GM08714 (cell line): ENCODE results near the gene C17orf50.

ENCODE experiments used
- H3K4me3 ChIP-seq: fragments of 200-500 bp; sonication (Bioruptor generic); 2 replicates; pipeline ENCODE4 v1.5.1; 2014; ENCODE audit warnings: mild to moderate bottlenecking, low read length, inconsistent platforms
- ZNF274 ChIP-seq: IDR thresholded peaks from 2 replicates; pipeline ENCODE4 v1.6.1; 2012; ENCODE audit warnings: mild to moderate bottlenecking, low read depth, low read length

Gene C17orf50

DNA sequence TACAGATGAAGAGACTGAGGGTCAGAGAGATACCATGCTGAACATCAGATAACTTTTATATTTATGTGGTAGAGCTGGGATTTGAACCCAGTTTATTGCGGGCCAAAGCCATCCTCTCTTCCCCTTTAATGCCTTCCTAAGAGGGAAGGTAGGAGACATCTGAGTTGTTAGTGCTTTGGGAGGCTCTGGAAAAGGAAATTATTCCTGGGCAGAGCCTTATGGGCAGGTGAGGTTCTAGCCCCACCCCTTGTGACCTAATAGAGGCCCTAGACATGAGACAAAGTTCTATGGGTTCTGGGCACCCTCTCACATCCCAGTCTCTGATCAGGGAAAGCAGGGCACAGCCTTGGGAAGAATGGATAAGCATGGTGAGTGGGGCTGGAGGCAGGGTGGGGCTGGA, at the start of gene C17orf50:
C17orf50 (plus strand) TSS at position 301 of the 400 bp plus-strand sequence; CDS start at position 356, 55 bp downstream.
- no peak within 1 kb of the TSS for H3K4me3 ChIP-seq
- no peak for TF ChIP-seq ZNF274

- no peak for TF ChIP-seq ZNF274
- no peak overlapping the region for H3K4me3 ChIP-seq
Measured at GRCh38 chr17:35710950-35711349, 49.7 kb upstream of the C17orf50 start.

DNA sequence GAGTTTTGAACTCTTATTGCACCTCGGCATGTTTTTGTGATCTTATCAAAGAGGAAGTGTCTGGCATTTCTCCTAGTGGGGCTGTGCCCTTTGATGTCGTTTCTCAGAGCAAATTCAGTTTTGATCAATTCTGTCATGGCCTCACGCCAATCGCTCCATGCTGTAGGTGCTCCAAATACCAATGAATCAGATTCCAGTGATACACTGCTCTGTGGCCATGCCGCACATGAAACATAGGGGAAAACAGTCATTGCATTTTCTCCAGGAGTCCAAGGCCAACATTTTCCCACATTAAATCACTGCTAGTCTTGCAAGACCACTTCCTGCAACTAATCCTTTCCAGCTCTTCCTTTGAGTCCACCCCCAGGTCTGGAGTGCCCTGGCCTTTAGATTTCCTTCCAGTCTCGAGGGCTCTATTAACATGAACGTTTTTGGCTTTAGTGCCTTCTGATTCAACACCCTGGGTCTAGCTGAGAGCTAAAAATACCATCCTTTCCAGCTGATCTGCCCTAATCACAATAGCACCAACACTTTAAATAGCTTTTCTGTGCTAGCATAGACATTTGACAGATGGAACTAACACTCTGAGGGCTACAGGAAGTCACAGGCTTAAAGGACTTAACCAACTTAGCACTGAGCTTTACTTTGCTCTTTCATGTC, 47.5 kb upstream of the C17orf50 start:
- no peak for TF ChIP-seq ZNF274
- no peak overlapping the region for H3K4me3 ChIP-seq

DNA sequence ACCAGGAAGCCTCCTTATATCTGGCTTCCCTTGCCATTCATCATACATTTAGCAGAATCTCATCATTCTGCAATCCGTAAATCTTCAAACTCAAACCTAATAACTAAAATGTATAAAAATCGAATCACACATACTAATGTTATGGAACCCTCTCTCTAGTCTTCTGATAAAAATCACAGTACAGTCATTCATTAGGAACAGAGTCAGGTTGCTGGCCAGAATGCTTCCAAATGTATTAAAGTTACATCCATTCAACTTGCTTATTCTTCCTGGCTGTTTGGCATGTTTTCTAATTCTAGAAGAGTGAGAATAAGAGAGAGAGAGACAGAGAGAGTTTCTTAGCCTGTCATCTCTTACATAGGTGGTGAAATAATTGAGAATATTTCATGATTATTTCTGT, 45.7 kb upstream of the C17orf50 start:
- no peak for TF ChIP-seq ZNF274
- no peak overlapping the region for H3K4me3 ChIP-seq

DNA sequence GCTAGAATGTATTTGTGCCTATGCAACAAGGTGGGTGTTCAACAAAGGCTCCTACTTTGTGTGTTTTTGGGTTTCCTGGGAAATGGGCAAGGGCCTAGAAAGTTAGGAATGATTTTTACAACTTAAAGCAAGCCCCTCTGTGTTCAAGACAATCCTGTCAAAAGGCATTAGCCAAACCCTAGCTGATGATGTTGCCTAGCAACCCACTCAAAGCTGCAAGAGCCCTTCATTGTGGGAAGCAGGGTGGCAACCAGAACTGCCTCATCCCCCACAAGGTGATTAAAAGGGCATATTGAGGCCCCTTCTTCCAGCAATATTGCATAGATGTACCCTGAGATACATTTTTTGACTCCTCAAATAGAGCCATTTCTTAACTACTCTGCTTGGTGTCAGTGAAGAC, 45.3 kb upstream of the C17orf50 start:
- no peak for TF ChIP-seq ZNF274
- H3K4me3 ChIP-seq = no peak overlapping the region

DNA sequence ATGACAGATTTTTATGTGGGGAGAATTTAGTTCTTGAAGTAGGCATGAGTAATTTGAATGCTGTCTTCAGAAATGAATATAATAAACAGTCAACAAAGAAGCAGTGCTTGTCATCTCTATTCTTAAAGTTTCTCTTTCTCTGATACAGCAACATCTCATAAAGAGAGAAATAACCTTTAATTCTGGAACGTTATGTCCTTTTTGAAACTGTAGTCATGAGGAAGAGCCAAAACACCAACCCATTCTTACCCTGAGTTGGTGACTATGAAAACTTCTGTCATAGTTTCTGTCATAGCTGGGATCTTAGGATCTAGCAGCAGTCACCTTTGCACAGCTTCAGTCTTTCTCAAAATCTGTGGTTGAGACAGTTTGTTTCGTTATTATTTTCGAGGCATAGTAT, 44.5 kb upstream of the C17orf50 start:
- no peak overlapping the region for H3K4me3 ChIP-seq
- no peak for TF ChIP-seq ZNF274

DNA sequence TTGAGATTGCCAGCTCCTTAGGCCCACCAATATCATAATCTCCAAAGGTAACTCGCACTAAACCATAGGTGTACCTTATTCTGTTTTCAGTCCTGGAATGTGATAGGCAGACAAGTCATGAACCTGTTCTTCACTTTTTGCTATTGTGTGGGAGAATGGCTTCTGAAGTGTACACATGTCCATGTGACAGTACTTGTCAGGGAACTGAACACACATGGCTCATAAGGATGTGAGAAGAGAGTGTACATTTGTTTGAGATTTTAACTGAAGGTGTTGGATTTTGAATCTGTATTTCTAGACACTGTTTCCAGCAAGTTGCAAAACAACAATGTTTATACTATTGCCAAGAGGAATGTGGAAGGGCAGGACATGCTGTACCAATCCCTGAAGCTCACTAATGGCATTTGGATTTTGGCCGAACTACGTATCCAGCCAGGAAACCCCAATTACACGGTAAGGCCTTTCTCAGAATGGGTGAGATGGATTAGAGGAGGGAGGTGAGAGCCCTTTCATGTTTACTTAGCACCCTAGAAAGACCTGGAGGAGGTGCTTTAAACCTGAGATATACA, 43.7 kb upstream of the C17orf50 start:
- H3K4me3 ChIP-seq = no peak overlapping the region
- no peak for TF ChIP-seq ZNF274

DNA sequence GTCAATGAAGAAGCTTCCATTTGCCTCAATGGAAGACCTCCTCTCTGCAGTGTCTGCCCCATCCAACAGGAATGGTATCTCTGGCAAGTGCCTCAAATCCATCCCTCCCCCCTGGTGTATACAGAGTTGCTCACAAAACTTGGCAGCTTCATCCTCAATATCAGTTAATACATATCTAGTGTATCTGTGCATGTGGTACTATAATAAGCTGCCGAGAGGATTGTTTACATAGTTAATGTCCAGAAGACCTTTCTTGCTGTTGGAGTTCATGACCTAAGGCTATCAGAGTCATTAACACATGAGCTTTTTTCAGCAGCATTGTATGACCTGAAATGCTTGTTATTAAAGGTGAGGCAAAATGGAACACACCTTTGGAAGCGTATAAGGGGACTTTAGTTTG, 43.2 kb upstream of the C17orf50 start:
- no peak for TF ChIP-seq ZNF274

GRCh38 chr17:35723735-35724134, 37.0 kb upstream of the C17orf50 start:
- H3K4me3 ChIP-seq = no peak overlapping the region
- no peak for TF ChIP-seq ZNF274

More for the DNA sequence above, 43.2 kb upstream of the C17orf50 start:
- no peak overlapping the region for H3K4me3 ChIP-seq

DNA sequence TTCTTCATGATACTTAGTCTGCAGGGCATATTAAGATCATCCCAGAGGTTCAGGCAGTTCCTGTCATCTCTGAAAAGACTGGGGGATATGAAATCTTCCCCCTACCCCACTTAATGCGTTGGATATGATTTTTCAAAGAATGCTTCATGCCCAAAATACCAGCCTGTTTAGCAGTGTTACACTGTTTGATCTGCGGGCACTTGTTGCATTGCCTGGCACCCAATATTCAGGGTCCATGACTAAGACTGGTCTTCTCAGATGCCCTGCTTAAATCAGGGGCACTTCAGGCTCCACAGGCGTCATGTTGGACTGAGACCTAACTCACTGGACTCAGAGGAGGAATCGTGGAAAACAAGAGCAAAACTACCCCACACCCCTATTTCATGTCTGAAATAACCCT, 35.6 kb upstream of the C17orf50 start:
- no peak for TF ChIP-seq ZNF274
- no peak overlapping the region for H3K4me3 ChIP-seq

DNA sequence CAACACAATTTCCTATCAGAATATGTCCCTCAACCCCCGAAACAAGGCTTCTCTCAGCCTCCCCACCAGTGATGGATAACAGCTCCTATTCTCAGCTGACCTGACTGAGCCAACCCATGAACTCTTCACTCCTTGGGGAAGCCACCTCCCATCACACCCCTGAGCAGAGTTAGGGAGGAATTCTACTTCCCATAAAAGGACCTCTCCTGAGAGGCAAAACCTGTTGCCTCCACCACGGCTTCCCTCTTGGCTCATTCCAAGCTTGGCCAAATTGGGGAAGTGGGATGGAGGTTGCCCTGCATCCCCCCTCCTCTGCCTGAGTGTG, 34.9 kb upstream of the C17orf50 start:
- no peak for TF ChIP-seq ZNF274
- no peak overlapping the region for H3K4me3 ChIP-seq

DNA sequence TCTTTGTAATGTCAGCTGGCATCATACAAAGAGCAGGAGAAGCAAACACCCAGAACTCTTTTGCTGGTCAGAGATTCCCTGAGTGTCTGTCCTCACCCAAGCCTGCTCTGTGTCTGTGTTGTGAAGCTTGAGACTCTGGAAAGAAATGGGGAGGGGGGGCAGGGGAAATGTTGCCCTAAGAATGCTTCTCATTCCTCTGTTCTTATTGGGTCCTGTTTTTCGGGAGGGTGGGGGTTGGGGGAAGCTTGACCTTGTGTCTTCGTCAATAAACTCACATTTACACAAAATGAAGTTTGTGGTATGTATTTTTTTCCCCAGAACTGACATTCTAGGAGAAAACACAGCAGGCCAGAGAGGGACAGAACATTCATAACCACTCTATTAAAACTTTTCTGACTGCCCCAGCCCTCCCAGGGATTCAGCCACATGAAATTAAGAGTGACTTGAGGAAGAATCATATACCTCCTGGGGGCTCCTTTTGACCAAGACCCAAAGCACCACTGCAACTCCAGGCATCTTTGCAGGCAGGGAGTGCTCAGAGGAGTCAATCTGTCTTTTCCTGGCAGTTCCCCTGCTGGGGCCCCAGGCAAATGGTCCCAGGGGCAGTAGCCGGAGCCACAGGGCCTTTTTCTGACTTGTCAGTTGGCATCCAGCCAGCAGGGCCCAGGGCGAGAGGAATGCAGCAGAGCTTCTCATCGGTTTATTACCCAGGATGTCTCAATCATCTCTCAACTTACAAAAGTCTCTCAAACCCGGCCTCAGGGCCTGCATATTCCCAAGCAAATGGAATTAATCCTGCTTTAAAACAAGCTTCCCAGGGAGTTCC, 34.3 kb upstream of the C17orf50 start:
- no peak for TF ChIP-seq ZNF274

DNA sequence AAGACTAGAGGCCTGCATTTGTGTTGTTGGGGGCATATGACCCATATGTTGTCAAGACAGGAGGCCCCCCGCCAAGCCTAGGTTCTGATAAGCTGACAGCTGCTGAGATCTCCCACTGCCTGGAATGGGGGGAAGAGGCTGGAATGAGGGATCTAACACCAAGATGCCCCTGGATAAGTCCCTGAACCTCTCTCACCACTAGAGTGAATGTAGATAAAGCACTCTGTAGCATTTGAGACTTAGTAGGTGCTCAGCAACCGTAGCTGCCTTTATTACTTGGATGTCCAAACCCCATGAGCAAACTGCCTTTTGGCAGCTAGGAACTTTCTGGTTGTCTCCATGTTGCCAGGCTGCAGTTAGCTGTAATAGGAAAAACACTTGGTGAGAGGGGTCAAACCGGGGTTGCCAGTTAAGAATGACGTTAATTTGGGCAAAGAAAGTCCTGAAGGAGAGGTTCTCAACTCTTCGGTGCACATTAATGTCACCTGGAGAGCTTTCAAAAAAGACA, 33.7 kb upstream of the C17orf50 start:
- TF ChIP-seq ZNF274 = no peak
- no peak overlapping the region for H3K4me3 ChIP-seq

More for the DNA sequence above, 34.3 kb upstream of the C17orf50 start:
- no peak overlapping the region for H3K4me3 ChIP-seq

DNA sequence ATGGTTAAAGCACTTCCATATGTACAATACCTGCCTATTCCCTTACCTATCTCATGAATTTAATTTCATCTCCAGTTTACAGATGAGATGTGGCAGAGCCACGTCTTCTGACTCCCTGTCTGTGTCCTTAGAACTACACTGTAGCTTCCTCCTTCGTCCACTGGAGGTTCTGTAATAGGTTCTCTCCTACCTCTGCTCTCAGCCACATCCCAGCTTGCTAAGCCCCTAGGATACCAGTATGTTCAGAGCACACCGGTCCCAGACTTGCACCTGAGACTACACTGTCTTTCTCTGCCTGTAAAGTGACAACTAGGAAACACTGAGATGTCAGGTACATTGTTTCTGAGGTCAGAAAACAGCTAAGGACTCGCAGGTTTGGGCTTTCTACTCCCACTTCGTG, 33.1 kb upstream of the C17orf50 start:
- TF ChIP-seq ZNF274 = no peak
- no peak overlapping the region for H3K4me3 ChIP-seq

- H3K4me3 ChIP-seq = no peak overlapping the region
Measured at GRCh38 chr17:35728551-35728950, 32.1 kb upstream of the C17orf50 start.

More at GRCh38 chr17:35728551-35728950, 32.1 kb upstream of the C17orf50 start:
- TF ChIP-seq ZNF274 = no peak
